ENCODE data around the gene LOX.

LOX gene

GRCh38 chr5:122053181-122054109, 24.6 kb downstream of the LOX start:
- no peak for DNase-seq (ENCODE audit: low read depth)

- DNase-seq (ENCODE audit: low read depth): no peak
Observed at GRCh38 chr5:122051569-122051968, 26.5 kb downstream of the LOX start.

- no peak for DNase-seq (ENCODE audit: low read depth)
Observed at GRCh38 chr5:122050959-122051358, 27.1 kb downstream of the LOX start.

GRCh38 chr5:122040636-122041302, 37.3 kb downstream of the LOX start:
- DNase-seq (ENCODE audit: low read depth): no peak

DNA sequence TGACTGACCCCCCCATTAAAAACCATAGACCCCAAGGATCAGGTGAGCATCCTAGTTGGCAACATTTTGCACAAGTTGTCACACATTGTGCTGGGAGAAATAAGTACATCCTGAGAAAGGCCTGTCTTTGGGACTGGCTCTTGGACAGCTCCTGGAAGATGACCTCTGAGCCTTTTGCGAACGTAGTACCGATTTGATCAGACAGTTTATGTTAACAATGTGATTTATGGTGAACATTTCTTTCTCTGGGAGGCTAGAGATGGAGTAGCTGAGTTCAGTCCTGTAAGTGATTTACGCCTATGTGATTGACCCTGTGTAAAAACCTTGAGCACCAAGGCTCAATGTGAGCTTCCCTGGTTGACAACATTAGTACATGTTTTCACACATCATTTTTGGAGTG, 41.7 kb downstream of the LOX start:
- DNase-seq (ENCODE audit: low read depth): no peak

DNA sequence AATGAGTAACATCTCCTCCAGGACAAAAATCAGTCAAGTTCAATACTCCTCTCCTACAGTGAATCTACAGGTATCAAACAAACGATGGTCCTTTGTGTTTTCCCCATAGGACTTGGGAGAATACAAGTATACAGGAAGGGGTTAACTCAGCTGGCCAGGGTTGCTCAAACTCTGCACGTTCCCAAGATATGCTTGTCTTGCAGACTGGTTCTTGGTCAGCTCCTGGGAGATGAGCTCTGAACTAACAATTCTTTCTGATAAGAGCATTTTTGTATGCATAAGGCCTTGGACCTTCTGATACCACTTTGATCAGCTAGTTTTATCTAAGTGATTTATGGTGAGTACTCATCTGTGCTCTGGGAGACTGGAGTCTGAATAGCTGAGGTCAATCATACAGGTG, 42.1 kb downstream of the LOX start:
- no peak for DNase-seq (ENCODE audit: low read depth)

DNA sequence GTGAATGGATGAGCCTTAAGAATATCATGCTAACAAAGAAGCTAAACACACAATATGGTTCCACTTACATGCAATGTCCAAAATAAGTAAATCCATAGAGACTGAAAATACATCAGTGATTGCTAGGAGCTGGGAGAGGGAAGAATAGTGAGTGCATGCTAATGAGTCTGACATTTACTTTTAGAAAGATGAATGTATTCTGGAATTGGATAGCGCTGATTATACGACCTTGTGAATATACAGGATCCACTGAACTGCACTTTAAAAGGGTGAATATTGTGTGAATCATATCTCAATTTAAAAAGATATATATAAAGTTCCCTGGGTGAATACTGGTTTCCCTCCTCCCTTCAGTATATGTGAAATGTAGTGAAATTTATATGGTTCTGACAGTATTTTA, 46.2 kb downstream of the LOX start:
- DNase-seq (ENCODE audit: low read depth): no peak

DNA sequence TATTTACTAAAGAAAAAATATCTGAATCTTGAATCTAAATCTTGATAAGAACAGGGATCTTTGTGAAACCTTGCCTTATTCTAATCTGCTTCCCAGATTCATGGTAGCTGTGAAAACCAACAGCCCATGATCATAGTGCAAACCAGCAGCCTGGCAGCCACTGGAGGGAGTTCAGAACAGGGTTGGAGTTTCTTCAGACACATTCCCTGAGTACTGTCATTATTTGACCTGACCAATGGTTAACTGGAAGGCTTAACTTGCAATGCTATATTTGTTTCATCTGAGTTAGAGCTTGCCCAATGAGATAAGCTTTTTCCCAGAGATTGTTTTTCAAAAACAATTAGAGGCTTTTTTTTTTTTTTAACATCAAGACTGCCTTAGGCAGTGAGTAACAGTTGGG, 47.8 kb downstream of the LOX start:
- DNase-seq (ENCODE audit: low read depth): no peak

GRCh38 chr5:122029818-122030217, 48.2 kb downstream of the LOX start:
- DNase-seq (ENCODE audit: low read depth): no peak

DNA sequence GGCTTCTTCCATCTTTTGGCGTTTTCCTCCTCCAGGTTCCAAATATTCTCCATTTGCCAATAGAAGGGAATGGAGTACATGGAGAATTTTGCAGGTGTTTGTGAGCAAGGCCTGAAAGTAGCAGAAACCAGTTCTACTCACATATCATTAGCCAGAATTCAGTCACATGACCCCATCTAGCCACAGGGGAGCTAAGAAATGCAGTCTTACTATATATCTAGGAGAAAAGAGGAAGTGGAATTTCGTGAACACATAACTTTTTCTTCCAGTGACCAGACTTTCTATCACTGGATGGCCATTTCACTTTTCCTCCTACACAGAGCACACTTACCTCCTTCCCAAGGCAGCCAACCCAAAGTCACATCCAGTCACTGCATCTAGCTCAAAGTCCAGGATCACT, 55.1 kb downstream of the LOX start:
- no peak for DNase-seq (ENCODE audit: low read depth)

GRCh38 chr5:122019919-122020590, 58.0 kb downstream of the LOX start:
- no peak for DNase-seq (ENCODE audit: low read depth)

GRCh38 chr5:122015471-122015870, 62.6 kb downstream of the LOX start:
- no peak for DNase-seq (ENCODE audit: low read depth)

GRCh38 chr5:122014236-122014935, 63.7 kb downstream of the LOX start:
- no peak for DNase-seq (ENCODE audit: low read depth)
